GM18951 (cell line): ENCODE measurements around the gene FRG2B.
"Not testable (repeated sequence)": the region's sequence is repeated elsewhere in the genome, so short reads cannot be mapped to it uniquely, and the experiment has no call there.

Source experiments
- POLR2A ChIP-seq: IDR thresholded peaks from 4 replicates; pipeline ENCODE4 v1.6.1; 2011; ENCODE audit warnings: mild to moderate bottlenecking; ENCODE audit not compliant: insufficient read length, insufficient read depth; ENCODE audit errors: extremely low read depth
- in situ Hi-C: fragments of 300-500 bp; cut with MboI; formaldehyde crosslinking; loops from one replicate; pipeline ENCODE4 v1.12.0; 2022; ENCODE audit warnings: low sequenced_read_pairs, mixed read lengths, inconsistent platforms; ENCODE audit not compliant: unreplicated experiment

FRG2B gene

DNA sequence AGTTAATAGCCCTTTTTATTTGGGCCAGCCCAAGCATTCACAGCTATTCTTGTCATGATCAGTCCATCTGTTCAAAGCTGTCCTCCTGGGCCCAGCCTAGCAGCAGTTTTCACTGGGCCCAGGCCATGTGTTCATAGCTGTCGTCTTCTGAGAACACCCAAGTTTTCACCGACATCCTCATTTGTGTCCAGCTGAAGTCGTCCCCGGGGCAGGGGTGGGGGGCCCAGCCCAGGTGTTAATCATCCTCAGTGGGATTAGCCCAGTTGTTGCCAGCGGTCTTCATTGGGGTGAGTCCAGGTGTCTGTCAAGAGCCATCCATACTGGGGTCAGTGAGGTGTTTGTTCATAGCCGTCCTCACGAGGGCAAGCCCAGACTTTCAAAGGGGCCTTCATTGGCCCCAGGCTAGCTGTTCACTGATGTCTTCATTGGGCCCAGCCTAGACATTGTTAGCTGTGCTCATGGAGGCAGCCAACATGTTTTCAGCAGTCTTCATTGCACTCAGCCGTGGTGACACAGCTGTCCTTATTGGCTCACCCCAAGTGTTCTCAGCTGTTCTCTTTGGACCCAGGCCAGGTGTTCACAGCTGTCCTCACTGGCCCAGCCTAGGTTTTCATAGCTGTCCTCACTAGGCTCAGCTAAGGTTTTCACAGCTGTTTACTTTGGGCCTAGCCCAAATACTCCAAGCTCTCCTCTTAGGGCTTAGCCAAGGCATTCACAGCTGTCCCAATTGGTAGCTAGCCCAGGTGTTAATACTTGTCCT, 10.0 kb downstream of the FRG2B start:
- TF ChIP-seq POLR2A: no peak

DNA sequence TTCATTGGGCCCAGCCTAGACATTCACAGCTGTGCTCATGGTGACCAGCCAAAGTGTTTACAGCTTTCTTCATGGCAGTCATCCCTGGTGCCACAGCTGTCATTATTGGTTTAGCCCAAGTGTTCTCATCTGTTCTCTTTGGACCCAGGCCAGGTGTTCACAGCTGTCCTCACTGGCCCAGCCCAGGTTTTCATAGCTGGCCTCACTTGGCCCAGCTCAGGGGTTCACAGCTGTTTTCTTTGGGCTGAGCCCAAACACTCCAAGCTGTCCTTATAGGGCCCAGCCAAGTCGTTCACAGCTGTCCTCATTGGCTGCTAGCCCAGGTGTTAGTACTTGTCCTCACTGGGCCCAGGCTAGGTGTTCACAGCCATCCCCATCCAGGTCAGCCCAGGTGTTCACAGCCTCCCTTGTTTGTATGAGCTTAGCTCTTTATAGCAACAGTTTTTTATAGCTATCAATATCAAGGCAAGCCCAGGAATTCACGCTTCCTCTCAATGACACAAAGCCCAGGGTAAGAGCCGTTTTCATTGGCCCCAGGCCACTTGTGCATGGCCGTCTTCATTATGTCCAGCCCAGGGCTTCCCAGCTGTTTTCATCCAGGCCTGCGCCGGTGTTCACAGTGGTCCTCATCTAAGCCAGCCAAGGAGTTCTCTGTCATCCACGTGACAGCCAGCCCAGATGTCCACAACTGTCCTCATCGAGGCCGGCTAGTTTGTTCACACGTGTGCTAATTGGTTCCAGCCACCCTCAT, 11.6 kb downstream of the FRG2B start:
- TF ChIP-seq POLR2A: no peak
- in situ Hi-C loops: no loop called here

More for the DNA sequence above, 10.0 kb downstream of the FRG2B start:
- in situ Hi-C loops: no loop called here

DNA sequence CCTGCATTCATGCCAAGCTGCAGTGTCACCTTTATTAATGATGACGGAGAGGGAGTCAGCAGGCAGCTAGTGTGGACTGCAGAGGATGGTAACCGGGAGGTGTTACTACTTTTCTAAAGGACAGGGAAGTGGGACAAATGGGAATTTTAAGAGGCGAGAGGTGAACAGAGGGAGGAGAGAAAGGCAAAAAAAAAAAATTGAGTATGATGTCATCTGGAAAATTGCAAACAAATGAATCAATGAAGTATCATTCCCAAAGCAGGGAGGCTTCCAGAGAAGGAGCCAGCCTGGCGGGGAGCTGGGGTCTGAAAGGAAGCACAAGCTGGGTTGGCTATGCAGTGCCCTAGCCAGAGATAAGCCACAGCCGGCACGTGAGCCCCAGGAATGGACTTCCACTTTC, 12.9 kb downstream of the FRG2B start:
- no peak for TF ChIP-seq POLR2A
- in situ Hi-C loops: no loop called here

DNA sequence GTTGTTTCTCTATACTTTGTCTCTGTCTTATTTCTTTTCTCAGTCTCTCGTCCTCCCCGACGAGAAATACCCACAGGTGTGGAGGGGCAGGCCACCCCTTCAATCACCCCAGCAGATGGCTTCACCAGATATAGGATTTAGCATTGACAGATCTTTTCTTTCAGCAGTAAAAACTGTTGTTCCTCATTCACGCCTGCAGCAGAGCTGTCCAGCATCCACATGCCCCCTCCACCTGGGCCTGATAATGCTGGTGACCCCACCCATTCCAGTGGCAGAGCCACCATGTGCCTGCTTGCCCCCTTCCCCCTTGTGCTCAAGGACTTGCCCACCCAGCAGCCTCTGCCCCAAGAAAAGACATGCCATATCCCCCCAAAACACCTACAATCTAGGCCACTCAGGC, 15.5 kb downstream of the FRG2B start:
- in situ Hi-C loops: no loop called here
- no peak for TF ChIP-seq POLR2A

DNA sequence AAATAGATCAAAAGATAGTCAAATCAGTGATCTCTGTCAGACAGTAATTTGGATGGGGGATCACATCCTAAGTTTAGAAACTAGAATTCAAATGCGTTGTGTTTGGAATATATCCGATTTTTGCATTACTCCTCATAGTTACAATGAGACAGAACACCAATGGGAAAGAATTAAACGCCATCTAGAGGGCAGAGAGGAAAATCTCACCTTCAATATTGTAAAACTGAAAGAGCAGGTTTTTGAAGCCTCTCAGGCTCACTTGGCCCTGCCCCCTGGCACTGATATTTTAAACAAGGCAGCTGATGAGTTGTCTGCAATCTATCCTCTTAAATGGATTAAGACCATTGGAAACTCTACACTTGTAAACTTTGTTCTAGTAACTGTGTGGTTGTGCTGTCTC, 17.7 kb downstream of the FRG2B start:
- in situ Hi-C loops: no loop called here
- no peak for TF ChIP-seq POLR2A

DNA sequence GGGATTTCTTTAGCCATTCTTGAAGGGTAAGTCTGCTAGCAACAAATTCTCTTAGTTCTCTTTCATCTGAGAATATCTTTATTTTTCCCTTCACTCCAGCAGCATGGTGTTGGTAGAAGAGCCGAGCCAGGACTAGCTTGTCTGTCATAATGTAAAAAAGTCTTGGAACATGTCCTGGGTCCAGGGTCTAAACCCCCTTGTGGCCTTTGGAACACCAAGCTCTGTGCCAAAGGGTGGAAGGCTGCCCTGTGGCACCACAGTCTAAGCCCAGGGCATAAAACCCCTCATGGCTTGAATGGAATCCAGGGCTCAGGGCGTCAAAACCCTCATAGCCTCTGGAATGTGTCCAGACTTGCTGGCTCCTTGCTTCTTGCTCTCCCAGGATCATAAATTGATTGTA, 23.2 kb downstream of the FRG2B start:
- in situ Hi-C loops: not testable (repeated sequence)

DNA sequence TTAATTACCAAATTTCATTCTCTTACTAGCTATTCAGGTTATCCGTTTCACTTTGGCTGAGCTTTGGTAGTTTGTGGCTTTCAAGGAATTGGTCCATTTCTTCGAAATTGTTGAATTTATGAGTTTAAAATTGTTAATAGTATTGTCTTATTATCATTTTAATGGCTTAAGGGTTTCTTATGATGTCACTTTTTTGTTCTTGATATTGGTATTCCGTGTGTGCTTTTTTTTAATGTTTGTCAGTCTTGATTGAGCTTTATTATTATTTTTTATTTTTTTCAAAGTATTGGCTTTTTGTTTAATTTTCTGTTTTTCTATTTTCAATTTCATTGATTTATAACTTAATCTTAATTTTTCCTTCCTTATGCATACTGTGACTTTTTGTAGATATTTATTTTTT, 25.9 kb downstream of the FRG2B start:
- no peak for TF ChIP-seq POLR2A
- in situ Hi-C loops: no loop called here

DNA sequence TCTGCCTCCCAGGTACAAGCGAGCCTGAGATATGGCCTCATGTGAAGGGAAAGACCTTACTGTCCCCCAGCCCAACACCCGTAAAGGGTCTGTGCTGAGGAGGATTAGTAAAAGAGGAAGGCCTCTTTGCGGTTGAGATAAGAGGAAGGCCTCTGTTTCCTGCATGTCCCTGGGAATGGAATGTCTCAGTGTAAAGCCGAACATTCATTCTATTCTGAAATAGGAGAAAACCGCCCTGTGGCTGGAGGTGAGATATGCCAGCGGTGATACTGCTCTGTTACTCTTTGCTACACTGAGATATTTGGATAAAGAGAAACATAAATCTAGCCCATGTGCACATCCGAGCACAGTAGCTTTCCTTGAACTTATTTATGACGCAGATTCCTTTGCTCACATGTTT, 26.7 kb downstream of the FRG2B start:
- in situ Hi-C loops: not testable (repeated sequence)

DNA sequence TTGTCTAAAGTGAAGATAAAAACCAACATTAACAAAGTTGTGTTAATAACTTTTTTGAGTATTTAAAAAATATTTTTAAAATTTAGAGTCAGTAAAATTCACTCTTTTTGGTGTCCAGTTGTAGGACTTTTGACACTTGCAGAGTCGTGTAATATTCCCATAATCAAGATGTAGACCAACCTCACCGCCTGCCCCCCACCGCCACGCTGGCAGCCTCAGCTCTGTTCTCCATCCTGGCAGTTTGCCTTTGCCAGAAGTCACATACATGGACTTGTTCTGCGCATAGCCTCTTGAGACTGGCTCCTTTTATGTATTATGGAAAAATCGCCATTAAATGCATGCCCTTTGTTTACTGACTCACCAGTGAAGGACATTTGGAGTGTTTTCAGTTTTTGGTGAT, 33.9 kb downstream of the FRG2B start:
- no peak for TF ChIP-seq POLR2A
- in situ Hi-C loops: no loop called here

DNA sequence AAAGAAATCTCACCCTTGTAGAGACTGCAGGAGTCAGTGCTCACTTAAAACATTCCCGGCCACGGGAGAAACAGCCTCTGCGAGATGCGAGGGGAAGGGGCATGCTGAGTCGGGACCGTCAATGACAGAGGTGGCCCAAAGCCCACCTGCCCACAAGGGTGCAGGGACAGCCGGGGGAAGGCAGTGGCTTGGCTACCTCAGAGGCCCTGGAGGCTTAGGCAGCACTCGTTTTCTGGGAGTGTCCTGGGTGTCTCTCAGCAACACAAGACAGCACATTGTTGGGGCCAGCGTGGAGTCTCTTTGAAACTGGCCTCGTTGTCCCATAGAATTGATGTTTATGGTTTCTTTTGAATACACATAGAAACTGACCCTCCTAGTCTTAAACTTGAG, 35.6 kb downstream of the FRG2B start:
- in situ Hi-C loops: no loop called here

DNA sequence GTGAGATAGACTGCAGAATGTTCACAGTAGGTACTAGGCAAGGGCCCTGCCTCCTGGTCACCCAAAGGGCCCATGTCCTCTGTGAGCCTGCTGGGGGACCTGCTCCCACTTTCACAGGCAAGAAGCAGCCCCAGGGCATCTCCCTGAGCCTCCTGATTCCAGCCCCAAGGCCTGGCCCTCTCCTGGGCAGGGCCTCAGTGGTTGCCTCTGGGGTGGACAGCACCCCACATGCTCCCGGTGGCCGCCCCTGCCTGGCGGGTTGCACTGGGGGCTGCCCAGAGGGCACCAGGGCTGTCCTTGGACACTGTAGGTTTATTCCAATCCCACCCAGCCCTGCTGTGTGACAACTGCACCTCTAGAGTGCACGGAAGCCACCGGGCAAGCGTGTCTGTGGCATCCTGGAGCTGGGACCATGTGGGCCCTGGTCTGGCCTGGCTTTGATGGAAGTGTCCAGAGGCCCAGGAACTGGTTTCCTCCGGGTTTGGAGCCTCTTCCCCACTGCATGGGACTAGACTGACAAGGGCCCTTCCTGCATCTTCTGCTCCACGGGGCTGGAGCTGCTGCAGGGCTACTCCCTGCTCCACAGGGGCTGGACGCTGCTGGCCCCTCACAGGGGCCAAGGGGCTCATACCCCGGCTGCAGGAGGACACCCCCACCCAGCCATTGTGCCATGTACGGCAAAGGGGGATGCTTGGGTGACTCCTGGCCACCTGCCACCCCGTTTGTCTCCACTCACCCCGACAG, 36.2 kb downstream of the FRG2B start:
- in situ Hi-C loops: no loop called here
- TF ChIP-seq POLR2A: no peak

More for the DNA sequence above, 35.6 kb downstream of the FRG2B start:
- no peak for TF ChIP-seq POLR2A

DNA sequence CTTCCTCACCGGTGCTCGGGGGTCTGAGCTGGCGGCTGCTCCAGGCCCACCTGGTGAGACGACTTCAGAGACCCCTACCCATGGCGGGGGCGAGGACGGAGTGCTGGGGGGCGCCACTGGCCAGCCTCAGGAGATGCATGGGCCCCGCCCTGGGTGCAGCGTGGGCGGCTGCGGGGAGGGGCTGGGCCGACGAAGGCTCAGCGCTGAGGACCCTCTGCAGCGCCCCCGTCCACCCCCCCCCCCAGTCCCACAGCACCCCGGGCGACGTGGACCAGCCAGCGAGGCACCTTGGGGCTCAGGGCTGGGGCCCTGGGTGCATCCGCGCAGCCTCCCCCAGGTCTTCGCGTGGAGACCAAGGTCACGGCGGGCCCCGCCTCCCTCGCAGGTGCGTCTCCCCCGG, 49.6 kb downstream of the FRG2B start:
- in situ Hi-C loops: not testable (repeated sequence)
